B cell (primary cell): ENCODE measurements around the gene ODR4. TPM values are rescaled to one million over a fixed set of nuclear protein-coding genes. Genes with fewer than 3 reads are reported as not detected.
"Not testable (repeated sequence)": the region's sequence is repeated elsewhere in the genome, so short reads cannot be mapped to it uniquely, and the experiment has no call there.

Experiments
- ATAC-seq: fragments of 200-7000 bp; cut with Tn5 transposase; one replicate; pipeline ENCODE4 v1.10.0; 2021; ENCODE audit warnings: low read depth, mild to moderate bottlenecking, moderate number of reproducible peaks, moderate library complexity
- CTCF ChIA-PET: fragments of 350-600 bp; sonication (Branson Sonifier 250); formaldehyde crosslinking; loops from one replicate; lab custom pipeline; 2021; ENCODE audit warnings: antibody characterized with exemption, inconsistent platforms; lab: Charles Lee
- POLR2A ChIA-PET: fragments of 350-600 bp; sonication (Branson Sonifier 250); formaldehyde crosslinking; loops from one replicate; lab custom pipeline; 2021; ENCODE audit warnings: antibody characterized with exemption; lab: Charles Lee
- DNase-seq: peaks from one replicate; pipeline ENCODE4 v3.0.0; 2013
- H2AFZ ChIP-seq: 2 replicates; pipeline ENCODE4 v1.6.1; 2012; ENCODE audit warnings: mild to moderate bottlenecking, low read depth, low read length; ENCODE audit not compliant: insufficient read depth, poor library complexity, severe bottlenecking
- H3K27ac ChIP-seq, 2 donors: 1 replicate in 1 of 2; 2 replicates in 1 of 2; pipeline ENCODE4 v1.5.1; 2012 to 2013; ENCODE audit warnings: low read length in 2 of 2, mild to moderate bottlenecking in 2 of 2, moderate library complexity in 1 of 2
- H3K27me3 ChIP-seq, 4 experiments: fragments of 200-600 bp in 1 of 4; sonication (generic) in 1 of 4; replicated peaks in 1 of 4; 1 replicate in 2 of 4; 2 replicates in 2 of 4; pipeline versions ENCODE4 v1.6.1 to v1.7.0; 2013 to 2016; ENCODE audit warnings: low read length in 3 of 4, mild to moderate bottlenecking in 2 of 4, mixed read lengths in 1 of 4, moderate library complexity in 1 of 4; ENCODE audit not compliant: insufficient read depth in 4 of 4, control insufficient read depth in 3 of 4; ENCODE audit errors: control extremely low read depth in 1 of 4
- H3K36me3 ChIP-seq, 2 experiments: replicated peaks in 1 of 2; 1 replicate in 1 of 2; 2 replicates in 1 of 2; pipeline versions ENCODE4 v1.6.1 to v1.7.1; 2013; ENCODE audit warnings: low read length in 1 of 2; ENCODE audit not compliant: insufficient read depth in 2 of 2, control insufficient read depth in 1 of 2; ENCODE audit errors: control extremely low read depth in 1 of 2, extremely low read depth in 1 of 2
- H3K4me1 ChIP-seq, 2 donors: fragments of 200-600 bp in 1 of 2; sonication (generic) in 1 of 2; 1 replicate in 1 of 2; 2 replicates in 1 of 2; pipeline versions ENCODE4 v1.5.1 to v1.6.1; 2013 to 2017; ENCODE audit warnings: low read length in 2 of 2; ENCODE audit not compliant: control insufficient read depth in 2 of 2, insufficient read depth in 2 of 2
- H3K4me2 ChIP-seq: replicated peaks from 2 replicates; pipeline ENCODE3; 2012; ENCODE audit warnings: mild to moderate bottlenecking, low read depth, low read length; ENCODE audit not compliant: poor library complexity, severe bottlenecking
- H3K4me3 ChIP-seq, 5 experiments: fragments of 200-600 bp in 1 of 5; sonication (generic) in 1 of 5; 1 replicate in 3 of 5; 2 replicates in 2 of 5; pipeline versions ENCODE4 v1.5.1 to v1.7.0; 2011 to 2016; ENCODE audit warnings: low read length in 4 of 5, mild to moderate bottlenecking in 4 of 5, low read depth in 2 of 5, control low read depth in 1 of 5, moderate library complexity in 1 of 5; ENCODE audit not compliant: insufficient read depth in 1 of 5; ENCODE audit errors: control extremely low read depth in 1 of 5, extremely low read depth in 1 of 5
- H3K79me2 ChIP-seq: fragments of 200-600 bp; sonication (generic); one replicate; pipeline ENCODE4 v1.6.0; 2016; ENCODE audit warnings: low read length; ENCODE audit not compliant: control insufficient read depth, insufficient read depth
- H3K9ac ChIP-seq: fragments of 200-600 bp; sonication (generic); 2 replicates; pipeline ENCODE4 v1.6.1; 2017; ENCODE audit warnings: mild to moderate bottlenecking, low read length, moderate library complexity
- H3K9me3 ChIP-seq, 3 donors: one replicate each; pipeline versions ENCODE4 v1.6.1 to v1.7.1; 2013; ENCODE audit warnings: low read length in 2 of 3; ENCODE audit not compliant: control insufficient read depth in 2 of 3, insufficient read depth in 1 of 3; ENCODE audit errors: control extremely low read depth in 1 of 3
- H4K20me1 ChIP-seq: 2 replicates; pipeline ENCODE4 v1.6.0; 2012; ENCODE audit warnings: mild to moderate bottlenecking, low read length; ENCODE audit not compliant: insufficient read depth, control insufficient read depth, poor library complexity, severe bottlenecking
- H3K27ac Mint-ChIP-seq: one replicate; pipeline ENCODE4 v1.8.0; 2021; ENCODE audit warnings: mixed read lengths
- H3K27me3 Mint-ChIP-seq: one replicate; pipeline ENCODE4 v1.8.0; 2021; ENCODE audit warnings: mixed read lengths
- H3K4me1 Mint-ChIP-seq: one replicate; pipeline ENCODE4 v1.8.0; 2021; ENCODE audit warnings: mixed read lengths
- H3K4me3 Mint-ChIP-seq: one replicate; pipeline ENCODE4 v1.8.0; 2021; ENCODE audit warnings: mixed read lengths
- H3K9me3 Mint-ChIP-seq: one replicate; pipeline ENCODE4 v1.8.0; 2022; ENCODE audit warnings: mixed read lengths; ENCODE audit not compliant: insufficient read depth
- CTCF ChIP-seq: fragments of 200-600 bp; IDR thresholded peaks from one replicate; pipeline ENCODE4 v1.8.0; 2022; ENCODE audit warnings: antibody characterized with exemption, mild to moderate bottlenecking
- EZH2 ChIP-seq: IDR thresholded peaks from 2 replicates; pipeline ENCODE4 v1.6.1; 2012; ENCODE audit warnings: borderline replicate concordance, low read depth, mild to moderate bottlenecking, moderate library complexity, low read length; ENCODE audit not compliant: insufficient read depth, poor library complexity, severe bottlenecking
- WGBS: methylation state at CpG from one replicate; pipeline ENCODE4 v1.1.5; 2013; ENCODE audit warnings: missing lambda C conversion rate; ENCODE audit not compliant: insufficient coverage; 5-methylcytosine and 5-hydroxymethylcytosine counted together
- intact Hi-C: fragments of 100-400 bp; cut with micrococcal nuclease; formaldehyde crosslinking; loops from one replicate; pipeline ENCODE4 v1.10.0; 2022
- polyA plus RNA-seq: library from polyadenylated mRNA; depleted of rRNA; stranded (reverse); fragments of >200 nt; gene quantifications from 2 replicates; pipeline ENCODE4 v1.2.3, GENCODE V29; 2012
- total RNA-seq, 2 donors: library from RNA; stranded (reverse); fragments of 120-200 nt in 1 of 2; gene quantifications; 1 replicate in 1 of 2; 2 replicates in 1 of 2; pipeline versions ENCODE4 v1.2.3 to v1.2.4, GENCODE V29; 2013 to 2022

The ODR4 gene
- total and polyA plus RNA-seq, 2 donors (not counting 1 experiment from before 2014, with no cell fraction given) = 6.6 to 15.0 TPM

- Mint-ChIP-seq H3K27ac (no peak overlapping the region), H3K27me3 (no peaks in the 10 kb centered on the region), H3K4me3 (no peak overlapping the region), H3K4me1 (no peaks in the 10 kb centered on the region), H3K9me3 (no peaks in the 10 kb centered on the region)
- Histone ChIP-seq H3K4me1 (no peaks in the 10 kb centered on the region), H3K27ac (no peak overlapping the region), H3K4me3 (no peak overlapping the region), H3K9me3 (no peaks in the 10 kb centered on the region), H2AFZ (no peak overlapping the region), H3K4me2 (no peak overlapping the region), H3K36me3 (peaks cover 39 to 90% of the 10 kb centered on the region in 2 experiments), H3K79me2 (no peaks in the 10 kb centered on the region), H3K9ac (no peak overlapping the region), H3K27me3 (no peaks in the 10 kb centered on the region), H4K20me1 (no peaks in the 10 kb centered on the region)
- no peak for TF ChIP-seq CTCF
- TF ChIP-seq EZH2 = no peak
- intact Hi-C loops = no loop called here
- ChIA-PET POLR2A (no interaction called here), CTCF (interaction anchor here (1.3 kb wide), 1 partner anchor 38 kb away, joined by 3 read pairs; the partner anchor contains the start of genes ODR4 and TPR)
- ATAC-seq (no peak), DNase-seq (no peak)
- no CpG with 5 or more reads among the region's 2 CpGs for WGBS
Observed at GRCh38 chr1:186337554-186337953, 38.1 kb upstream of the ODR4 start.

GRCh38 chr1:186340772-186341171, 34.9 kb upstream of the ODR4 start:
- no peak overlapping the region for H3K27ac Mint-ChIP-seq
- ChIA-PET CTCF (no interaction called here), POLR2A (no interaction called here)
- H3K36me3 ChIP-seq = peaks cover 28 to 92% of the 10 kb centered on the region in 2 experiments
- no peaks in the 10 kb centered on the region for H3K4me1 Mint-ChIP-seq
- H3K27ac ChIP-seq = no peak overlapping the region
- H3K27me3 Mint-ChIP-seq = no peaks in the 10 kb centered on the region
- H3K4me3 ChIP-seq = no peak overlapping the region
- no peak overlapping the region for H2AFZ ChIP-seq
- no peak for ATAC-seq
- no CpG with 5 or more reads among the region's 5 CpGs for WGBS
- TF ChIP-seq EZH2 (no peak), CTCF (no peak)
- no peaks in the 10 kb centered on the region for H3K27me3 ChIP-seq
- no peak overlapping the region for H3K4me2 ChIP-seq
- no peaks in the 10 kb centered on the region for H3K9me3 Mint-ChIP-seq
- H4K20me1 ChIP-seq = no peaks in the 10 kb centered on the region
- no peak overlapping the region for H3K4me3 Mint-ChIP-seq
- no peak for DNase-seq
- no peak overlapping the region for H3K9ac ChIP-seq
- H3K4me1 ChIP-seq = no peaks in the 10 kb centered on the region
- H3K79me2 ChIP-seq = no peaks in the 10 kb centered on the region
- intact Hi-C loops = no loop called here
- H3K9me3 ChIP-seq = no peaks in the 10 kb centered on the region

- H3K36me3 ChIP-seq = peaks cover 26 to 88% of the 10 kb centered on the region in 2 experiments
- H3K27me3 Mint-ChIP-seq, H3K27ac Mint-ChIP-seq, H3K9ac ChIP-seq, intact Hi-C loops, H3K27ac ChIP-seq, H3K79me2 ChIP-seq, H2AFZ ChIP-seq, CTCF ChIA-PET, H3K4me2 ChIP-seq, H3K4me1 ChIP-seq, H3K9me3 Mint-ChIP-seq, H3K4me1 Mint-ChIP-seq, POLR2A ChIA-PET, H4K20me1 ChIP-seq, H3K27me3 ChIP-seq, H3K4me3 ChIP-seq, DNase-seq, ATAC-seq, H3K9me3 ChIP-seq, H3K4me3 Mint-ChIP-seq: not testable (repeated sequence)
- 96% methylated on average over 3 of the region's 8 CpGs for WGBS
Observed at GRCh38 chr1:186347837-186348691, 27.6 kb upstream of the ODR4 start.
